ENCODE measurements around the gene SCRN2. TPM values are rescaled to one million over a fixed set of nuclear protein-coding genes. Genes with fewer than 3 reads are reported as not detected.

SCRN2 gene
- total RNA-seq, 1 experiment from 2014 or later, result 16.2 TPM

DNA sequence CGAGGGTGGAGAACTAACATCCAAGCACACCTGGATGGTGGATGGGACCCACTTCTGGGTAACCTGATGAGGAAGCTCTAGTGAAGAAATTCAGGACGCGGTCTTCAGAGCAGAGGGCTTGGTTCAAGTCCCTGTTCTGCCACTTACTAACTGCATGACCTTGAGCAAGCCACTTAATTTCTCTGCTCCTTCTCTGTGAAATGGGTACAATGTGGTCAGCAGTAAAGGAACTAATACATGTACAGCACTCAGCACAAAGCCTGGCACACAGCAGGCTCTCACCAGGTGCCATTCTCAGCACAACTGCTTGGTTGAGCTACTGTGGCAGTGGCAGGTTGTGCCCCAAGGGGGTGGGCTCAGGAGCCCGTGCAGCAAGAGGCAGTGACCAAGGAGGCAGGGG is 17.6 kb downstream of the SCRN2 start:
- Mint-ChIP-seq H3K9me3 (ENCODE audit: unreplicated experiment) (no peaks in the 10 kb centered on the region), H3K4me1 (ENCODE audit: insufficient read depth, unreplicated experiment) (peaks cover 23% of the 10 kb centered on the region), H3K4me3 (ENCODE audit: unreplicated experiment) (no peak overlapping the region), H3K27ac (ENCODE audit: low read depth, unreplicated experiment) (no peak overlapping the region), H3K36me3 (ENCODE audit: insufficient read depth, unreplicated experiment) (peaks cover 56% of the 10 kb centered on the region), H3K27me3 (ENCODE audit: insufficient read depth, unreplicated experiment) (no peaks in the 10 kb centered on the region)
- ChIA-PET POLR2A (interaction anchor here (1.0 kb wide), 1 partner anchor 72 kb away, joined by 5 read pairs; the partner anchor contains the start of gene SP2), CTCF (no interaction called here)
- no peak for DNase-seq (ENCODE audit: unreplicated experiment)
- intact Hi-C loops (cut with micrococcal nuclease), result no loop called here
- TF ChIP-seq, protein P1, sequence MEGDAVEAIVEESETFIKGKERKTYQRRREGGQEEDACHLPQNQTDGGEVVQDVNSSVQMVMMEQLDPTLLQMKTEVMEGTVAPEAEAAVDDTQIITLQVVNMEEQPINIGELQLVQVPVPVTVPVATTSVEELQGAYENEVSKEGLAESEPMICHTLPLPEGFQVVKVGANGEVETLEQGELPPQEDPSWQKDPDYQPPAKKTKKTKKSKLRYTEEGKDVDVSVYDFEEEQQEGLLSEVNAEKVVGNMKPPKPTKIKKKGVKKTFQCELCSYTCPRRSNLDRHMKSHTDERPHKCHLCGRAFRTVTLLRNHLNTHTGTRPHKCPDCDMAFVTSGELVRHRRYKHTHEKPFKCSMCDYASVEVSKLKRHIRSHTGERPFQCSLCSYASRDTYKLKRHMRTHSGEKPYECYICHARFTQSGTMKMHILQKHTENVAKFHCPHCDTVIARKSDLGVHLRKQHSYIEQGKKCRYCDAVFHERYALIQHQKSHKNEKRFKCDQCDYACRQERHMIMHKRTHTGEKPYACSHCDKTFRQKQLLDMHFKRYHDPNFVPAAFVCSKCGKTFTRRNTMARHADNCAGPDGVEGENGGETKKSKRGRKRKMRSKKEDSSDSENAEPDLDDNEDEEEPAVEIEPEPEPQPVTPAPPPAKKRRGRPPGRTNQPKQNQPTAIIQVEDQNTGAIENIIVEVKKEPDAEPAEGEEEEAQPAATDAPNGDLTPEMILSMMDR (IDR thresholded peaks at IDR 0.05; ENCODE audit: unreplicated experiment), result no peak
- TSS peak; percentile 66 for BruUV-seq (replicated peaks)

GRCh38 chr17:47822785-47823184 is 18.3 kb downstream of the SCRN2 start:
- no TSS peak for BruUV-seq (replicated peaks)
- TF ChIP-seq, protein P1 (IDR thresholded peaks at IDR 0.05; ENCODE audit: unreplicated experiment), result no peak

DNA sequence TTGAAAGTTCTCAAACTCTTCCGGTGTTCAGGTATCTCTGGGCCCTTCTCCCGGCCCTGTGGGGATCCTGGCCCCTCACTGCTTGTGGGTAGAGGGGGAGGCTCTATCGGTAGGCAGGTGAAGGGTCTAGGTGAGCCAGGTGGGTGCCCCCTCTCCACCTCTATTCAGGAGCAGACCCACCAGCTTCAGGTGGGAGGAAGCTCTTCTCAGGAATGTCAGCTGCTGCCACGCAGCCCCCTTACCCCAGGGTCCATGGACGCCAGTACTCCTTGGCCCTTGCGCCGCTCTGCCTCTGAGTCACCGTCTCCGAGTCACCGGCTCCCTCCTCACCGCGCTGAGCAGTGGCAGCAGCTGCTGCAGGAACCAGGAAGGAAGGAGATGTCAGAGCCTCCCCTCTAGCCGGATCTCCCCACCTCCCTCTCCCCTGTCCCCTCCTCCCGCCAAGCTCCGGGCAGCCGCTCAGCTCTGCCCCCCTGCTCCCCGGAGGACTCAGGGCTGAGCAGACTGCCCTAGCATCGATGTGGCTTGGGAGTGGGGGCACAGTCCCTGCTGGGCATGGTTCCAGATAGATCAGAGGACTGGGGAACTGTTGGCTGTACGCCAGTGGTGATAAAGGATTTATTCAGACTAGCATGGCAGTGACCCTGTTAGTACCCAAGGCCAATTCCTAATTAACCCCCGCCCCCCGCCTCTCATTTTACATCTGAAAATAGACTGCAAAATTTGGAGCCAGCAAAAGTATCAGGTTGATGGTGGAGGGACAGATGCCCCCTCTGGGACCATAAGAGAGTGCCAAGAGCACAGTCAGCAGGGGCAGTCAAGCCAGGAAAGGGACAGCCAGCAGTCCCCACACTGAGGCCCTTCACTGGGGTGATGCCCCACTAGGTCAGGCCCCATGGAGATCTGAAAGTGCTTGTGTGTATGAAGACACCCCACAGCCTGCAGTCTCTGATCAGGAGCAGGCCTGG is 19.4 kb downstream of the SCRN2 start, which contains the start of gene OSBPL7:
OSBPL7 (minus strand) TSS at position 371 of the 968 bp plus-strand sequence. CDS start 1,516 bp downstream, outside the sequence.
- Mint-ChIP-seq H3K9me3 (ENCODE audit: unreplicated experiment) (no peaks in the 10 kb centered on the region), H3K27me3 (ENCODE audit: insufficient read depth, unreplicated experiment) (no peaks in the 10 kb centered on the region), H3K36me3 (ENCODE audit: insufficient read depth, unreplicated experiment) (peaks cover 38% of the 10 kb centered on the region), H3K4me3 (ENCODE audit: unreplicated experiment) (peak within 1 kb of the TSS; percentile 84), H3K4me1 (ENCODE audit: insufficient read depth, unreplicated experiment) (peaks cover 23% of the 10 kb centered on the region), H3K27ac (ENCODE audit: low read depth, unreplicated experiment) (peak within 1 kb of the TSS; percentile 69)
- ChIA-PET POLR2A (interaction anchor here (0.6 to 3.1 kb wide), 3 partner anchors 10 to 131 kb away, joined by 3 to 24 read pairs (median 4); partner anchors contain the start of genes LRRC46 and MRPL10), CTCF (interaction anchor here (0.6 to 1.7 kb wide), 3 partner anchors 9 to 29 kb away, joined by 3 to 5 read pairs (median 5); no protein-coding TSS in a partner anchor)
- BruUV-seq (replicated peaks), result no TSS peak
- peak; percentile 67 for DNase-seq (ENCODE audit: unreplicated experiment)
- intact Hi-C loops (cut with micrococcal nuclease), result no loop called here
- TF ChIP-seq, protein P1 (IDR thresholded peaks at IDR 0.05; ENCODE audit: unreplicated experiment), result no peak

More at GRCh38 chr17:47822785-47823184, 18.3 kb downstream of the SCRN2 start:
- POLR2A ChIA-PET, result interaction anchor here (1.0 to 3.1 kb wide), 2 partner anchors 8 to 73 kb away, joined by 5 to 24 read pairs; partner anchors contain the start of genes LRRC46, MRPL10 and SP2
- Mint-ChIP-seq H3K36me3 (ENCODE audit: insufficient read depth, unreplicated experiment) (peaks cover 49% of the 10 kb centered on the region), H3K4me3 (ENCODE audit: unreplicated experiment) (no peak overlapping the region), H3K27ac (ENCODE audit: low read depth, unreplicated experiment) (no peak overlapping the region), H3K9me3 (ENCODE audit: unreplicated experiment) (no peaks in the 10 kb centered on the region), H3K4me1 (ENCODE audit: insufficient read depth, unreplicated experiment) (peaks cover 23% of the 10 kb centered on the region), H3K27me3 (ENCODE audit: insufficient read depth, unreplicated experiment) (no peaks in the 10 kb centered on the region)
- intact Hi-C loops (cut with micrococcal nuclease), result no loop called here
- no peak for DNase-seq (ENCODE audit: unreplicated experiment)
- CTCF ChIA-PET, result interaction anchor here (1.2 kb wide), 1 partner anchor 8 kb away, joined by 5 read pairs; no protein-coding TSS in a partner anchor

GRCh38 chr17:47821031-47821423 is 20.0 kb downstream of the SCRN2 start:
- H3K4me1 Mint-ChIP-seq (ENCODE audit: insufficient read depth, unreplicated experiment), result peaks cover 23% of the 10 kb centered on the region
- no TSS peak for BruUV-seq (replicated peaks)
- no peaks in the 10 kb centered on the region for H3K9me3 Mint-ChIP-seq (ENCODE audit: unreplicated experiment)
- intact Hi-C loops (cut with micrococcal nuclease), result no loop called here
- H3K4me3 Mint-ChIP-seq (ENCODE audit: unreplicated experiment), result peak overlapping the region; percentile 84
- H3K27ac Mint-ChIP-seq (ENCODE audit: low read depth, unreplicated experiment), result peak overlapping the region; percentile 69
- TF ChIP-seq, protein P1 (IDR thresholded peaks at IDR 0.05; ENCODE audit: unreplicated experiment), result no peak
- ChIA-PET POLR2A (interaction anchor here (0.7 to 3.1 kb wide), 2 partner anchors 10 to 17 kb away, joined by 4 to 24 read pairs; partner anchors contain the start of genes LRRC46 and MRPL10), CTCF (interaction anchor here (0.6 to 1.7 kb wide), 3 partner anchors 18 to 775 kb away, joined by 3 to 5 read pairs (median 3); no protein-coding TSS in a partner anchor)
- H3K36me3 Mint-ChIP-seq (ENCODE audit: insufficient read depth, unreplicated experiment), result peaks cover 31% of the 10 kb centered on the region
- H3K27me3 Mint-ChIP-seq (ENCODE audit: insufficient read depth, unreplicated experiment), result no peaks in the 10 kb centered on the region
- no peak for DNase-seq (ENCODE audit: unreplicated experiment)

All from MCF 10A (cell line).